ENCODE results near the gene PDCD6IP.
"Not testable (repeated sequence)": the region's sequence is repeated elsewhere in the genome, so short reads cannot be mapped to it uniquely, and the experiment has no call there.

Gene PDCD6IP

DNA sequence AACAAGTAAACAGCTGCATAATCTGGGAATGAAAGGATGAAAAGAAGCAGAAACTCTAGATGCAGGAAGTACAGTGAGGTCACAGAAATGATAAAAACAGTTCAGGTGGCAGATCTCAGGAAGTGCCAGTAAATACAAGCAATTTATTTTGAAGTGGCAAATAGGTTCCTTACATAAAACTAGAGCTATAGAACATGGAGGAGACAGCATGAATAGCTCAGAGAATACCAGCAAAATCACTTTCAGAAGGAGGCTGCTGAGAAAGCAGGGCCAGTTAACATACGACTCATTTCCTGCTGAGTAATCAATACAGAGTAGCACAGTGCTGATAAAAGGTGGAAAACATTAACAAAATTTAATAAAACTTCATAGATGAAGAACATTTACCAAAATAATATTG, 57.0 kb downstream of the PDCD6IP start:
- DNase-seq (ENCODE audit: low read depth in 2 of 2), result not testable (repeated sequence)

DNA sequence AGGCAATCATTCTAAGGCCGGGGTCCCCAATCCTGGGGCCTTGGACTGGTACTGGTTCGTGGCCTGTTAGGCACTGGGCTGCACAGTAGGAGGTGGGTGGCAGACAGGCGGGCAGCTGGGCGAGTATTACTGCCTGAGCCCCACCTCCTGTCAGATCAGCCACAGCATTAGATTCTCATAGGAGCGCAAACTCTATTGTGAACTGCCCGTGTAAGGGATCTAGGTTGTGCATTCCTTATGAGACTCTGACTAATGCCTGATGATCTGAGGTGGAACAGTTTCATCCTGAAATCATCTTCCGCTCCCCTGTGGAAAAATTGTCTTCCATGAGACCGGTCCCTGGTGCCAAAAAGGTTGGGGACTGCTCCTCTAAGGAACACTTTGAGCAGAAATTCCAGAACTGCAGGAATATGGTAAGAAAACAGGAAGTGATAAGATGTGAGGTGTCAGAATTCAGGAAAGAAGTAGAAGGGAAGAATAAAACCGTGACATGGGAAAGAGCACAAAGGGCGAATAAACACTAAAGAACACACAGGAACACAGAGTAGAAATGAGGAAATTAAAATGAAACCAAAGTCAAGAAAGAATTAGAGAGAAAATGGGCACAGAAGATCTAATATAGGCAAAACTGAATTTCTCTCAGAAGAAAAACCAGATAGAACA, 57.6 kb downstream of the PDCD6IP start:
- DNase-seq (ENCODE audit: low read depth in 2 of 2), result no peak

DNA sequence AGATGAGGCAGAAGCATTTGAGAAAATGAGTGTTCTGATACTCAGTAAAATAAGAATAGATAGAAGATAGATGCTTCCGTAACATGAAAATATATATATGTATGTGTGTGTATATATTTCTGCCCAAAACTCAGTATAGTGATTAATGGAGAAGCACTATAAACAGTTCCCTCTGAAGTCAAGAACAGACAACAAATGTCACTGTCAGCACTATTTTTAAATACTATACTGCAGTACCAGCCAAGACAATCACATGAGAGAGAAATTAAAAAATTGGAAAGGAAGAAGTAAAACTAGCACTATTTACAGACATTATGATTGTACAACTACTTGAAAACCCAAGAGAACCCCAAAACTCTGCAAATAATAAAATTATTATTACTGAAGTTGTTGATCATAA, 59.3 kb downstream of the PDCD6IP start:
- DNase-seq (ENCODE audit: low read depth in 2 of 2), result not testable (repeated sequence)

DNA sequence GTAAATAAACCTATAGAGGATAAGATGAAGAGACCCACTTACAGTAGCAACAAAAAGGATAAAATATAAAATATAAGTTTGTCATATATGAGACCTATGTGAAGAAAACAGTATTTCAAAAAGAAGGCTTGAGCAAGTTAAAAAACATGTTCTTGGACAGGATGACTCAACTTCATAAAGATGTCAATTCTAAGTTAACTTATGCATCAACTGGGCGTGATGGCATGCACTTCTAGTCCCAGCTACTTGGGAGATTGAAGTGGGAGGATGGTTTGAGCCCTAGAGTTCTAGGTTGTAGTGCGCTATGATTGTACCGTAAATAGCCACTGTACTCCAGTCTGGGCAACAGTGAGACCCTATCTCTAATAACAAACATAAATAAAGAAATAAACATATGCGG, 59.7 kb downstream of the PDCD6IP start:
- DNase-seq (ENCODE audit: low read depth in 2 of 2), result no peak

DNA sequence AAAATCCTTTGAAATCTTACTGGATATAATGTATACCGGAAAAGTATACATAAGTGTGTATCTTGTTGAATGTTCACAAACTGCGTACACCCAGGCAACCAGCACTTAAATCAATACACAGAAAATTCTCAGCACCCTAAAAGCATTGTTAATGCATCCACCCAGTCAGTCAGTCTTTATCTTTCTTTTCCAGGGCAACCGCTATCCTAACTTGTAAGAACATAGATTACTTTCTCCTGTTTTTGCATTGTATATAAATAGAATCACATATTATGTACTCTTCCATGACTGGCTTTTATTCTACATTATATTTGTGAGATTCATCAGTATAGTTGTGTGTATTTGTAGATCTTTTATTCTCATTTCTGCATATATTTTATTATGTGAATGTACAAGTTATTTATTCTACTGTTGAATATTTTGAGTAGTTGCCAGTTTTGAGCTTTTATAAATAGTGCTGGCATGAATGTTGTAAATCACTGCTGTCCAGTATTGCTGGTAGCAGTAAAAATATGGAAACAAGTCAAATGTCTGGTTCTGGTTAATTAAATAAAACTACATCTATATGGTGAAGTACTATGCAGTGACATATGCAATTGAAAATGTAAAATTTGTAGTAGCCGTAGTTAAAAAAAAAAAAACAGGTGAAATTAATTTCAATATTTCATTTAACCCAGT, 62.1 kb downstream of the PDCD6IP start:
- no peak for DNase-seq (ENCODE audit: low read depth in 2 of 2)

DNA sequence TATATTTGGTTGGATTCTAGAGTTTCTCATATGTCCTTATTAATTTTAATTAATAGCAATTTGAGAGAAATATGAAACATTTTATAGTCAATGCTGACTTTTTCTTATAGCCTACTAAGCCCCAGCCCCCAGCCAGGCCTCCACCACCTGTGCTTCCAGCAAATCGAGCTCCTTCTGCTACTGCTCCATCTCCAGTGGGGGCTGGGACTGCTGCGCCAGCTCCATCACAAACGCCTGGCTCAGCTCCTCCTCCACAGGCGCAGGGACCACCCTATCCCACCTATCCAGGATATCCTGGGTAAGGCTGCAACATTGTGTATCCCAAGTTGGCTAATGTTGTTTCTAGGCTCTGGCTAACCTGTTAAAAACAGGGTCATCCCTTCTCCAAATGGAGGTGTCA, 66.7 kb downstream of the PDCD6IP start:
- no peak for DNase-seq (ENCODE audit: low read depth in 2 of 2)

DNA sequence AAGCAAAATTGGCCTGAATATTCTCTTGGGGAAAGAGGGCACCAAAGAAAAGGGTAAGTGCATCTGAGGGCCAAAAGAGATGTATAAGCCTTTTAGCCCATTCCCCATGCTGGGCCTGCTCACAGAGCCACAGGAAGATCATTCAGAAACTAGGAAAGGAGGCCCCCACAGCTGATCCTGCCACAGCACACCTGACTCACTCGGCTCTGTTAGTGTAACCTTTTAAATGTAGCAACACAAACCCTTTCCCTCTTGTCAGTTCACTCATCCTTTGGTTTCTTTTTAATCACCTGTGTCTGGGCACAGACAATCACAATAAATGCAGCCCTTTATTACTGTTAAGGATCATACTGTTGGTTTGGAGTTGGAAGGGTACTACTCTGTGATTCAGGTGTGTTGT, 69.9 kb downstream of the PDCD6IP start:
- no peak for DNase-seq (ENCODE audit: low read depth in 2 of 2)

DNA sequence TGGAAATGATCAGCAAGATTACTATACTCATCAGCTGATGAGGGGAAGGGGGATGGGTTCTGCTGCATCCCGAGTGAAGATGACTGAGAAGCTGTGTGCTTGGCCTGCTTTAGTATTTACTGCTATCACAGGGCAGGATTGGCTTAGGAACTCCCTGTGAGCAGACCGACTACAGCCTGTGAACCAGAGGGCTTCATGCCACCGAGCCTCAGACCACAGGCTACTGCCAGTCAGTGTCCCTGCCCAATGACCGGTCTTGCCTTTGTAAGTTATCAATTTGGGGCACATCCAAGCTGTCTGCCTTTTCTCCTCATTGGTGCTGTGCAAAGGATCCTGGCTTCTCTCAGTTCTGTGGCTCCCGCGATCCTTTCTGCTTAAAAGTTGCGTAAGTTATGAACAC, 71.5 kb downstream of the PDCD6IP start:
- DNase-seq (ENCODE audit: low read depth in 2 of 2), result no peak

DNA sequence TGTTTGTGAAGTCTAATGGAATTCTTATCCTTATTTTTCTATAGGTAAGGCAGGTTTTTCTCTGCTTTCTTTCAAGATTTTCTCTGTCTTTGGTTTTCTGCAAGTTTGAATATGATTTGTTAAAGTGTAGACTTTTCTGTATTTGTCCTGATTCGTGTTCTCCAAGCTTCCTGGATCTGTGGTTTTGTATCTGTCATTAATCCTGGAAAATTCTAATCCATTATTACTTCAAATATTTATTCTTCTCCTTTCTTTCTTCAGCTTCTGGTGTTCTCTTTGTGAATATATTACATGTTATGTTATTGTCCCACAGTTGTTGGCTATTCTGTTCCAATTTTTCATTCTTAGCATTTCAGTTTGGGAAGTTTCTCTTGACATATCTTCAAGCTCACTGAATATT, 76.4 kb downstream of the PDCD6IP start:
- no peak for DNase-seq (ENCODE audit: low read depth in 2 of 2)

DNA sequence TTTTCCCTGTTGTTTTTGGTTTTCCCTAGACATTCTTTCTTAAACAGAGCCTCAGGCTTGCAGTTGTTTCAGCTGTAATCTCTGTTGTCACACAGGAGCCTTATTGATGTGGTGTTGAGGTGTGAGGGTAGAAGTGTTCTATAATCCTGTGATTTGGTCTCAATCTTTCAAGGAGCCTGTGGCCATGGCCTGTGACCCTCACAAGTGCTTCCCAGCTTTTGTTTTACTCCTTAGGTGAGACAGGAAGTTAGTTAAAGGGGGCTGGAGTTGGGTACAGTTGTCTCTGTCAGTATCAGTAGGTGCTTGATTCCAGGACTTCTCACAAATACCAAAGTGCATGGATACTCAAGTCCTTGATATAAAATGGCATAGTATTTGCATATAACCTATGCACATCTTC, 77.2 kb downstream of the PDCD6IP start:
- no peak for DNase-seq (ENCODE audit: low read depth in 2 of 2)

DNA sequence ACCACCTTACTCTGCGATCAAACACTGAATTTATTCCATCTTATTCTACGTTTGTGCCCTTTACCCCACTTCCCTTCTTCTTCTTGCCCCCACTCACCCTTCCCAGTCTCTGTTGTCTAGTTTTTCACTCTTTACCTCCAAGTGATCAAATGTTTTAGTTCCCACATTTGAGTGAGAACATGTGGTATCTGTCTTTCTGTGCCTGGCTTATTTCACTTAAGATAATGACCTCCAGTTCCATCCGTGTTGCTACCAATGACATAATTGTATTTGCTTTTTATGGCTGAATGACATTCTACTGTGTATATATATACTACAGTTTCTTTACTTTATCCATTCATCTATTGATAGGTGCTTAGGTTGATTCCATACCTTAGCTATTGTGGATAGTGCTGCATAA, 78.8 kb downstream of the PDCD6IP start:
- no peak for DNase-seq (ENCODE audit: low read depth in 2 of 2)

DNA sequence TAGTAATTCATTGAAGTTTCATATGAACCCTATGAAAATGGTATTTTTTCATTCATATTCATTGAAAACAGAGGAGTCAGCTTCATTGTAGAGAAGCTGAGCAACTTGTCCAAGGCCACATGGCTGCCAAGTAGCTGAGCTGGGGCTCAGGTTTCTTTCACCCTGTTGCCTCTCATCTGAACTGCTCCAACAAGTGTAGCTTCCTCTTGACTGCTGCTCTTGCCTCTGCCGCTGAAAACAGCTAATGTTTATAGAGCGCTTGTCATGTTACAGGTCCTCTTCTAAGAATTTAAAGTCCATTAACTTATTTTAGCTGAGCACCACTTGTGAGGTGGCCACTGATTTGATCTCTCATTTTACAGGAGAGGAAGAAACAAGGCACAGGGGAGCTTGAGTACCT, 81.1 kb downstream of the PDCD6IP start:
- DNase-seq (ENCODE audit: low read depth in 2 of 2), result no peak

DNA sequence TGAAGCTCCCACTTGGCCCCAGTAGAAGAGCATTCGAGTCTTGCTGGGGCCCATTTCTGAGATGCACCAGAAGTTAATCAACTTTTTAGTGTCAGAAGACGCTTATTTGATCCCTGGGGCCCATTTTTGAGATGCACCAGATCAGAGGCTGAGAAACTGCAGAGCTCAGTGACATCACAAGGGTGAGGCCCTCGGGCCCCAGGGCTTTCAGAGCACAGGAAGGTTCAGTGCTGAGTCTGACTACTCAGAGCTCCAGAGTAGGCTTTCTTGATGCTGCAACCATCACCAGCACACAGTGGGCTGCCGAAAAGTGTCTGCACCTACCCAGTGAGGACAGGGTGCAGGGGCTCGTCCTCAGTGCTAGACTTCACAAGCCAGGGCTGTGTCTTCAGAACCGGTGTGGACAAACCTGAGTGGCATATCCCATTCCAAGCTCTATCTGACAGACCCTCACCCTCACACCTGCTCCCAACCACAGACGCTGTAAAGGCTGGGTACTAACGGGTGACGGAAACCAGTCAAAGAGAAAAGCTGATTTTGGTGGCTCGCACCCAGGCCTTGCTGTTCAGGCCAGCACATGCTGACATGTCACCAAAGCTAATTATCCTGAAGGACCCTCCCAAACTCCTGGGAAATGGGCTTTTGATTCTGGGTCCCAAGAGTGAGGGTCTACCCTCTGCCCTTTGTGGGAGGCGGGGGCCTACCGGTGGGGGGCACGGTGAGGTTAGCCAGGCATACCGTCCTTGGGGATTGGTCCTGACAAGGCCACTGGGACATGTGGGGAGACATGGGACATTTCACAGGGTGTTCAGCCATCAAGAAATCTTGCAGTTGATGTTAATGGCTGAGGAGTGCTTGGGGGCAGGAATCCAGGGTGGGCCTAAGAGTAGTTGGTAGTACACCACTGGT, 83.0 kb downstream of the PDCD6IP start:
- DNase-seq (ENCODE audit: low read depth in 2 of 2), result no peak

DNA sequence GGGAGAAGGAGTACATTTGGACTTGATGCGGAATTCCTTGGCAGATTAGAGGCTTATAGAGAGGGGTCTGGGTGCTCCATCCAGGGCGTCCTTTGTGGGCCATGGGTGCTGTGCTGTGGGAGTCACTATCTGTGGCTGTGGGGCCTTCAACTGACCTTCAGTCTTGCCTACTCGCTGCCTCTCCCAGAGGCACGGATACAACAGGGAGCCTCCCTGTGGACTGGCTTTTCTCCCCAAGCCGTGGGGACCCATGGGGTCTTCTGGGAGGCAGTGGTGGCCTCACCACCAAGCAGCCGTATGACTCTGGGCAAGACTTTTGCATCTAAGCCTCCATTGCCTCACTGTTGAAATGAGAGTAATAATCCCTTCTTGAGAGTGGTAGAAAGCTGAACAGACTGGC, 83.9 kb downstream of the PDCD6IP start:
- DNase-seq (ENCODE audit: low read depth in 2 of 2), result no peak

DNA sequence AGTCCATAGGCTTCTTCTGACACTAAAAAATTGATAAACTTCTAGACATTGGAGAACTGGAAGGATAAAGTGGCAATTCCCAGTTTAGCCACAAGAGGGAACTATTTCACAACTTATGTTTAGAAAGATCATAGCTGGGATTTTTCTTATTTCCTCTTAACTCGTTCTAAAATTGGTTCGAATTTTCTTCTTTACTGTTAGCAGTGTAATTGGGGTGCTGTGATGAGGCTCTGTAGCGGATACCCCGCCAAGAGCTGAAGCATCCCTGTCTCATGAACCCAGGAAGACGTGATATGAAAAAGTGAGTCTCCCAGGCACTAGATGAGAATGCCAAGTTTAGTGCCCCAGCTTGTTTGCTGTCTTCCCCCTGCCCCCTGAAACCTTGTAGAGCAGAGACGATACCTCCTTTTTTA, 85.1 kb downstream of the PDCD6IP start:
- no peak for DNase-seq (ENCODE audit: low read depth in 2 of 2)

DNA sequence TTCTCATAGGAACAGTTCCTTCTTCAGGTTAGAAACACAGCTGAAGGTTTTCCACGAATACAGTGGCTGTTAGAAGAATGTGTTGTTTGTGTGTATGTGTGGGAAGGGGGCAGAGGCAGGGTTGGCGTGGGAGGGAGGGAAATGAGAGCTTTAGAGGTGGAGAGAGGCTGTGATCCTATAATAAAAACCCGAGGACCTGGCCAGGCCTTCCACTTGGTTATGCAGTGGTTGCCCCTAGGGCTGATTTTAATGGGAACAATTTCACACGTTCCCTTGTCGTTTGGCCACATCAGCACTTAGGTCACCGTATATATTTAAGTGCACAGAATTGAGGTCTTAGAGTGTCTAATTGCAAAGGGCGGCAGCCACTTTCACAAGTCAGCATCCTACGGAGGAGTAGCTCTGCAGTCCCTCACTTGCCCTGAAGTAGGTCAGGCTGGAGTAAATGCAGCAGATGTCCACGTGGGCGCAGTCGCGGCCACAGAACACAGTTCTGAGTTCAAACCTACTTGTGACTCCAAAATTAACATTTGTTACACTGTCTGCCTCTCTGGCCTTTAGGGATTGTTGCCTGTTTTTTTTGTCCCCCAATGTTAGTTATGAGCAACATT, 85.6 kb downstream of the PDCD6IP start:
- DNase-seq (ENCODE audit: low read depth in 2 of 2), result no peak

DNA sequence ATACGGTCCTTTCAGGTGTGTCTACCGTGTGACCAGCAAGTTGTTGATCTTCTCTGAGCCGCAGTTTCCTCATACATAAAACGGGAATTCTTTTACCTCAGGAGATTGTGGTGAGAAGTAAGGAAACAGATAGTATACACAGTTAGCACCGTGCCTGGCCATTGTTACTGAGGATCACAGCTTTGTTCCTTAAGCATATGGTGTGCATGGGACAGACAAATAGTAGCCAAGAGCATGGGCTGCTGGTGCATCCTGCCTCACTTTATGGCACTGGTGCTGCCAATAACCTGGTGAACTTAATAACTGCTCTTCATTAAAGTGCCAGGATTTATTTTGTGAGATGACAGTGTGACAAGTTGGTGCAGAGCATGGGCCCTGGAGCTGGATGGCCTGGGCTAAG, 86.3 kb downstream of the PDCD6IP start:
- no peak for DNase-seq (ENCODE audit: low read depth in 2 of 2)

DNA sequence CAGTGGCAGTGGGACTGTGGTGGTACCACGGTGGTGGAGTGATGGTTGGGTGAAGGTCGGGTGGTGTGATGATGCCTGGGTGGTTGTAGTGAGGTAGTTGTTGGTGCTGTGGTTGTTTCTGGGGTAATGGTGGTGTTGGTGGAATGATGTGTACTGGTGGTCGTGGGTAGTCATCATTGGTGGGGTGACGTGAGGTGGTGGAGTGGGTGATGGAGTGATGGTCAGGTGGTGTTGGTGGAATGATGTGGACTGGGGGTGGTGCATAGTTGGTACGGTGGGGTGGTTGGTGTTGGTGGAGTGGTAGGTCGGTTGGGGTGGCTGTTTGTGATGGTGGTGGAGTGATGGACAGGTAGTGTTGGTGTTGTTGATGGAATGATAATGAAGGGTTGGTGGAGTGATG, 87.1 kb downstream of the PDCD6IP start:
- DNase-seq (ENCODE audit: low read depth in 2 of 2), result no peak

DNA sequence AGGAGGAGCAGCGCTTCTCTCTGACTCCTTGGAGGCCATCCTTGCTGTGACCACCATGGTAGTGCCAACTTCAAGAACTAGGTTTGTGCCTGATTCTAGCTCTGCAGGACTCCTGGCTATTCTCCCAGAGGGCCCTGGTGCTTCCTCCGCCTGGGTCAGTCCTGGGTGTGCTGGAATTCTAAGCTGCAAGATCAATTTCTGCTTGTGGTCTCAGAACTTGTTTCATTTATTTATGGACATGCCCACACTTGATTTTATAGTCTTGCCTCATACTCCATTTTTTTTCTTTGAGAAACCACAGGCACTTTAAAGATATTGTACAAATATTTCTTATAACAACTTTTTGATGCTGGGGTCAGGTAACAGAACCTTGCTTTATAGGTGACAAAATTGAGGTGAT, 87.6 kb downstream of the PDCD6IP start:
- no peak for DNase-seq (ENCODE audit: low read depth in 2 of 2)

DNA sequence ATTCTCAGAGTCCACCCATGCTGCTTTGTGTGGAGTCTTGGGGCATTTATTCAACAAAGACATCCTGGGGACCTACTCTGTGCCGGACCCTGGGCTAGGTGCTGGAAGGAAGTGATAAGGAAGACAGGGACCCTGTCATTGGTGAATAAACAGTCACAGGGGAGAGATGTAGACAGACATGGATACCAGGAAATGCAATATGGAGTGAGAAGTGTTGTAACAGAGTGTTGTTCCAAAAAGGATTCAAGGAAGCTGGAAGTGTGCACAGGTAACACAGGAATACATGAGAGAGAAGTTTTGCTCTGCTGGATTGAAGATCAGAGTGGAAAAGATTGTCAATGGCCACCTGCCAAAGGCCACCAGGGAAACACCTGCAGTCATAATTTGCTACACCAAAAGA, 89.0 kb downstream of the PDCD6IP start:
- no peak for DNase-seq (ENCODE audit: low read depth in 2 of 2)

DNA sequence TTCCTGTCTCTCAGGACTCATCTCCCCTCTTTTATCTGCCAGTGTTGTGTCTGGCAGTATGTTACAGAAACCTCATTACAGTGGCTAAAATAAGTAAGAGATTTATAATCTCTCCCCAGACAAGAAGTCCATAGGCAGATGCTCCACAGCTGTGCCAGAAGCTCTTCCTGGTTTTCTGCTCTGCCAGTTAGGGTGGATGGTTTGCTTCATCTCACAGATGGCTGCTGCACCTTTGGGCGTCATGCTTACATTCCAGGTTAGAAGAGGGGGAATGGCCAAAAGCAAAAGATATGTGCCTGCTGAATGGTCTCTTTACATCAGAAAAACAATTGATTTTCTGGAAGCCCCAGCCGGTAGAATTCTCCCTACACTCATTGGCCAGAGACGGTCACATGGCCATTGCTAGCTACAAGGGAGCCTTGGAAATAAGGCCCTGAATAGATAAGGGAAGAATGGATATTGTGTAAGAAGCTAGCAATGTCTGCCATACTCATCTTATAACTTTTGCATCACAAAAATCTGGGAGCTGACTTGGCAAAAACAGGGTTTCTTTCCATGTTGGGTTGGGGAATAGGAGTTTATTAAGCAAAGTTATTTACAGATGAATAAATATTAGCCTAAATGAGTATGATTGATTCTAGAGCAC, 91.1 kb downstream of the PDCD6IP start:
- no peak for DNase-seq (ENCODE audit: low read depth in 2 of 2)

DNA sequence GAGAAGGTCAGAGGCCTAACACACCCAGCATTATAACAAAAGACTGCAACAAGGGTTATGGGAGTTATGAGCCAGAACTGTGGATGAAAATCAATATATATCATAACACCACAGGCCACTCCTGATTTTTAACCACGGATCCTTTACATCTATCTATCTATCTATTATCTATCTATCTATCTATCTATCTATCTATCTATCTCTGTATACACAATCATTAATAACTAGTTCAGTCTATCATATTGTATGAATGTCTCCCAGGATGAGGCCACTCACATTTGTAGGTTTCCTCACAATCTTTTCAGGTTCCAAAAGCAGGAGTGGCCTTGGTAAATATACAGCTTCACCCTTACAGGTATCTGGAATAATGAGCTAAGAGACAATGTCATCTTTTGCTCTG, 94.2 kb downstream of the PDCD6IP start:
- no peak for DNase-seq (ENCODE audit: low read depth in 2 of 2)

Data from stimulated activated CD4-positive, alpha-beta T cell treated with anti-CD3 and anti-CD28 coated beads, Interleukin-1b, Interleukin-23, amount 100 ng/mL, for 1 hour (primary cell).